Heart right ventricle (tissue), 16 donors: ENCODE measurements around the gene WDR31. TPM values are rescaled to one million over a fixed set of nuclear protein-coding genes. Genes with fewer than 3 reads are reported as not detected.
"Not testable (repeated sequence)": the region's sequence is repeated elsewhere in the genome, so short reads cannot be mapped to it uniquely, and the experiment has no call there.

ENCODE experiments used
- ATAC-seq, 8 donors: fragments of 200-7000 bp; cut with Tn5 transposase; one replicate each; pipeline ENCODE4 v1.9.1; 2020; ENCODE audit warnings: mild to moderate bottlenecking in 8 of 8, moderate library complexity in 8 of 8, moderate number of reproducible peaks in 1 of 8
- DNase-seq, 2 donors: peaks; one replicate each; pipeline ENCODE4 v3.0.0-alpha.2; 2020
- H3K27ac ChIP-seq, 10 donors: fragments of 200-600 bp; sonication (generic) in 2 of 10; one replicate each; pipeline versions ENCODE4 v1.5.0 to v1.8.0; 2020 to 2022; ENCODE audit warnings: mild to moderate bottlenecking in 3 of 10
- H3K27me3 ChIP-seq, 7 donors: fragments of 200-600 bp; one replicate each; pipeline ENCODE4 v1.8.0; 2021 to 2022; ENCODE audit warnings: mild to moderate bottlenecking in 2 of 7
- H3K36me3 ChIP-seq, 9 donors: fragments of 200-600 bp; sonication (generic) in 1 of 9; one replicate each; pipeline versions ENCODE4 v1.5.0 to v1.8.0; 2020 to 2022; ENCODE audit warnings: mild to moderate bottlenecking in 2 of 9
- H3K4me1 ChIP-seq, 9 donors: fragments of 200-600 bp; sonication (generic) in 1 of 9; one replicate each; pipeline versions ENCODE4 v1.5.0 to v1.8.0; 2020 to 2022; ENCODE audit warnings: mild to moderate bottlenecking in 4 of 9
- H3K4me3 ChIP-seq, 10 donors: fragments of 200-600 bp; sonication (generic) in 2 of 10; one replicate each; pipeline versions ENCODE4 v1.5.0 to v1.8.0; 2020 to 2022; ENCODE audit warnings: mild to moderate bottlenecking in 7 of 10, moderate library complexity in 2 of 10
- H3K9me3 ChIP-seq, 11 donors: fragments of 200-600 bp in 10 of 11; sonication (generic) in 2 of 11; one replicate each; pipeline versions ENCODE4 v1.5.0 to v1.8.0; 2013 to 2022; ENCODE audit warnings: mild to moderate bottlenecking in 2 of 11, control low read depth in 1 of 11, moderate library complexity in 1 of 11
- CTCF ChIP-seq, 9 donors: fragments of 200-600 bp; sonication (generic) in 2 of 9; IDR thresholded peaks; one replicate each; pipeline versions ENCODE4 v1.5.0 to v1.8.0; 2021 to 2022; ENCODE audit warnings: antibody characterized with exemption in 9 of 9, mild to moderate bottlenecking in 5 of 9, moderate library complexity in 1 of 9
- WGBS, 2 donors: extraction: QIAGEN DNeasy Blood & Tissue Kit; methylation state at CpG; one replicate each; pipeline ENCODE4 v1.1.7; 2013; ENCODE audit warnings: inconsistent platforms in 1 of 2; 5-methylcytosine and 5-hydroxymethylcytosine counted together
- intact Hi-C, 10 donors: fragments of 100-400 bp; cut with DNase I; formaldehyde crosslinking; loops; one replicate each; pipeline versions ENCODE4 v1.11.1 to v1.14.2; 2022
- polyA plus RNA-seq, 2 donors: library from polyadenylated mRNA; stranded (reverse); fragments of 200-250 nt; gene quantifications; one replicate each; pipeline ENCODE4 v1.2.3, GENCODE V29; 2013
- total RNA-seq, 10 donors: library from RNA; stranded (reverse); fragmentation: NEBNext Ultra II Directional in 3 of 10; extraction: Animal tissue kit (Norgen Biotek cat#: 25700) in 3 of 10; gene quantifications; one replicate each; pipeline versions ENCODE4 v1.2.1 to v1.2.4, GENCODE V29; 2021 to 2023
- donor health status: Arrhythmogenic right ventricular cardiomyopathy.
- donor health status: ischemic (EF 13 %, LVEDD 7.1; RV severe dilation, severe dysfunction).
- donor health status: healthy with polysubstance abuse.
- donor health status: DM: no; HTN: yes; CAD: no.
- donor health status: DM: no; HTN: no; CAD: no.
- donor health status: ischemic (EF 25% LVEDD 6.9; RV normal size, moderate dysfunction).
- donor health status: ischemic (EF 25% LVEDD 5.7; RV mildly dilated, moderate dysfunction).
- donor health status: healthy.
- donor health status: DM: yes; HTN: yes; CAD: no.
- donor health status: Ischemic cardiomyopathy.
- donor health status: ischemic (EF 35%, LVEDD 5.7; RV mildly dilated, moderate dysfunction).
- donor health status: nonischemic (EF 11% LVEDD 7.7; RV severe dilation, severe dysfunction).
- donor health status: DM: yes; HTN: yes; CAD: no.
- donor health status: PGD.
- donor health status: ischemic (EF 29% LVEDD 5.4; RV normal size, mild dysfunction).
- donor health status: nonischemic (EF 23%, LVEDD 6.1; RV moderate dilation, normal function).

The WDR31 gene
- total and polyA plus RNA-seq, 12 donors, result 3.4 to 29.0 (median 18.1) TPM

- intact Hi-C loops, result no loop called here
- ATAC-seq, result peak in 4 of 8 donors; percentile 24 to 48 (median 37)
- Histone ChIP-seq H3K4me3 (no peak overlapping the region), H3K9me3 (no peaks in the 10 kb centered on the region), H3K36me3 (peaks cover 0 to 18% (median 10%) of the 10 kb centered on the region in 9 donors), H3K4me1 (peaks cover 0 to 17% (median 0%) of the 10 kb centered on the region in 9 donors), H3K27me3 (no peaks in the 10 kb centered on the region), H3K27ac (peak overlapping the region in 1 of 10 donors; percentile 22)
- no peak for DNase-seq
- WGBS, 2 donors, result 70 to 71% methylated on average over 13 of the region's 13 CpGs
- TF ChIP-seq CTCF (IDR thresholded peaks at IDR 0.05), result no peak
These were observed 29.1 kb upstream of the WDR31 start for GRCh38 chr9:113368982-113369854.

GRCh38 chr9:113368348-113368981, 28.4 kb upstream of the WDR31 start:
- Histone ChIP-seq H3K27ac (no peak overlapping the region), H3K4me1 (peaks cover 0 to 17% (median 0%) of the 10 kb centered on the region in 9 donors), H3K9me3 (no peaks in the 10 kb centered on the region), H3K36me3 (peaks cover 0 to 10% (median 2%) of the 10 kb centered on the region in 9 donors), H3K27me3 (no peaks in the 10 kb centered on the region), H3K4me3 (no peak overlapping the region)
- intact Hi-C loops, result no loop called here
- ATAC-seq (no peak), DNase-seq (no peak)
- 88% methylated on average over 5 of the region's 5 CpGs for WGBS, 2 donors
- TF ChIP-seq CTCF (IDR thresholded peaks at IDR 0.05), result no peak

GRCh38 chr9:113365652-113366051, 25.6 kb upstream of the WDR31 start:
- 87 to 93% methylated on average over 3 of the region's 3 CpGs for WGBS, 2 donors
- H3K27me3 ChIP-seq, H3K9me3 ChIP-seq, ATAC-seq, DNase-seq, H3K36me3 ChIP-seq, intact Hi-C loops, H3K27ac ChIP-seq, H3K4me3 ChIP-seq: not testable (repeated sequence)
- peaks cover 0 to 17% (median 0%) of the 10 kb centered on the region in 9 donors for H3K4me1 ChIP-seq

- Histone ChIP-seq H3K27ac (no peak overlapping the region), H3K27me3 (no peaks in the 10 kb centered on the region), H3K4me1 (peaks cover 0 to 17% (median 0%) of the 10 kb centered on the region in 9 donors), H3K36me3 (no peaks in the 10 kb centered on the region), H3K9me3 (no peaks in the 10 kb centered on the region), H3K4me3 (no peak overlapping the region)
- no peak for ATAC-seq
- no peak for TF ChIP-seq CTCF (IDR thresholded peaks at IDR 0.05)
- WGBS, 2 donors, result 18 to 20% methylated on average over 1 of the region's 1 CpG
- intact Hi-C loops, result no loop called here
- DNase-seq, result no peak
These were observed 24.9 kb upstream of the WDR31 start for GRCh38 chr9:113364951-113365350.
